DMS53 (cell line): ENCODE data around the gene COPS7B.

Experiments used
- DNase-seq: peaks from one replicate; lab custom pipeline; 2025; lab: John Stamatoyannopoulos, UW

COPS7B gene

GRCh38 chr2:231785822-231786176 lies 446 bp upstream of the COPS7B start:
- no peak for DNase-seq

DNA sequence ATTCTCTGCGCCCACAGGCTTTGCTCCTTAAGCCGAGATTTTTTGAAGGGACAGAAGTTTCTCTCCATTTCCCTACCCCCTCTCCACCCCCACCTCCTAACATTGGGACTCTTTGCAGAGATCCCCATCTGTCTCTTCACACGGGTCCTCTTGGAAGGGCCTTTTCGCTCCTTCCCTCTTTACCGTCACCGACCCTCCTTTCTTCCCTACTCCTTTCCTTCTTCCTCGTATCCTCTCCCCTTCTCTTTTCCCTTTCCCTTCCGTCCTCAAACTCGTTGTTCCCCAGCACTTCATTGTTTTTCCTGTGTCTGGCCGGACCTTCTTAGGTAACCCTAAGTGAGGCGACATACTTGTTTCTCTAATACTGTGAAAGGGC lies 660 bp downstream of the COPS7B start:
- no peak for DNase-seq

- DNase-seq = no peak
Observed at GRCh38 chr2:231791107-231791506, 4.9 kb downstream of the COPS7B start.

DNA sequence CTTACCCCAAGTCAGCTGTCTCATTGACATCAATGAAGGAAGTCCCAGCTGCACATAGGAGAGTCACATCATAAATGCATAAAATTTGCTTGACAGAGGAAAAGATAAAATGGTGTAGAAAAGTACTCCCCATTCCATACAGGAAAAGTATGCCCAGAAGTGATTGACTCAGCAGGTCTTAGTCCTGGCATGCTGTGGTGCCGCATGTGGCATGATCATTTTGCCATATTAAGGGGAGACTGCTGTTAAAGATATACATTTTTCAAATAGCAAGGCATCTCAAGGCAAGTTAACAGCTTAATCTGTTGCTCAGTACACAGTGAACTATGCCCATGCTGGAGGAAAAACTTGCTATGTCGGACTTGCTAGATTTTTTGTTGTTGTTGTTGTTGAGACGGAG lies 8.1 kb downstream of the COPS7B start:
- no peak for DNase-seq

GRCh38 chr2:231795525-231796327 lies 9.5 kb downstream of the COPS7B start:
- peak; percentile 84 for DNase-seq

DNA sequence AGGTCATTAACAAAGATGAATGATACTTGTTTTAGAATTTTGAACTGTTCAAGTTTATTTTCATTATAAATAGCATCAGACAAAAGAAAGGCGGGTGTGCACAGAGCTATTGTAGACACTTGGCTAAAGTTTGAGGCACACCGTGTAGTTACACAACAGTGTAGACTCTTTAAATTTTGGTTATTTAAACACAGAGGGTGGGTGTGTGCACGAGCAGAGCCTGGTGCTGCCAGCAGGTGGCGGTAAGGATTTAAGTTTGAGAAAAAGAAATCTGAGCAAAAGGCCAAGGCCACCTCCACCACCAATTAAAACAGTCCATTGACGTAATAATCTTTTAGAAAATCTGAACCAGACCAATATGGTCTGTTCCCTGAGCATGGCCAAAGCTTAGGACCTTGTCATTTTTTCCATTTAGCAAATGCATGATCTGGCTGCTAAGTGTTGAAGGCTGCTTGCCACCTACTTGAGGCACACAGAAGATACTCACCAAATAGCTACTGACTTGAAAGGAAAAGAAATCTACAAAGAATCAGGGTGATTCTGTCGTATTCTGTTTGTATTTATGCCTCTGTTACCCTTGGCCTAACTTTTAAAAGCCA lies 14.3 kb downstream of the COPS7B start:
- peak; percentile 51 for DNase-seq

DNA sequence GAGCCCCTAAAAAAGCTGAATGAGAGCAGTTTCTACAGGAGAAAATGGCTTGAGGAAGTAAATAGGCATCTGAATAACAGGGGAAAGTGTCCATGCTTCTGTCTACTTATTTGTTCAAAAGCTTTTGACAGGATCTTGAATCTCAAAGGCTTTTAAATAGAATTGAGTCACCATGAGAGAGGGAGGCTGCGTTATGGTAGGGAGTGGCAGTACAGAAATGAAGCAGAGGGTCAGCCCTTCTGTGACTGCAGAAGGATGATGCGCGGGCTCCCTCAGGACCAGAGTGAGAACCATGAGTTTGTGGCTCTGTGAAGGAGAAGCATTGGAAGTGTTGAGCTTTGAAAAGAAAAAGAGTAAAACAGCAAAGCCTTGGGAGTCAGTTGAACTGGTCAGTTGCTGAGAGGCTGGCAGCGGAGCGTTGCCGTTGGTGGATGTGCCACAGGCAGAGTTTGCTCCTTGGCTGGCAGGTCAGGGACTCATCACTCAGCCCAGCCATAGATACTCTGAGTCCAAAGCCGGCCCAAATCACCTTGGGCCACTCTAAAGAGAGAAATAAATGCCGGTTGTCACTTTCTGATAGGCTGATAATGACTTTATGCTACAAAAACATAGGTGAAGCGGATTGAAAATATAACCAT lies 17.4 kb downstream of the COPS7B start:
- DNase-seq = no peak

DNA sequence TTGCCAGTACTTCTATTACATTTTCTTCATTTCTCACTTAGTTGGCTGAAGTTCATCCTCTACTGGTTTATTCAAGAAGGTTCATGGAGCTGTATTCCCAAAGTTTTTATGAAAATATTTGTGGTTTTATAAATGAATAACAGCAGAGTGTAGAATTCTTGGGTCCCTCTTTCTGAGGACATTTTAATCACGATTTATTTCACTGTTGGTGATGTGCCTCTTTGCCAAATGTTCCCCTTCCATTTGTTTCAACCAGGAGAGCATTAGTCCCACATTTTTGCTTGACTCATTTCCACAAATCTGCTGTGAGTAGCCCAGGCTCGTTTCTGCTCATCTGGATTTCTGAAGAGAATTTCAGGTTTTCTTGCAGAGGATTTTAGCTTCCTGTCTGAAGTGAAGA lies 20.8 kb downstream of the COPS7B start:
- DNase-seq = no peak

GRCh38 chr2:231810905-231811304 lies 24.7 kb downstream of the COPS7B start:
- no peak for DNase-seq

- no peak for DNase-seq
Observed at GRCh38 chr2:231816327-231817026, 30.2 kb downstream of the COPS7B start.

- no peak for DNase-seq
Observed at GRCh38 chr2:231819447-231820042, 33.3 kb downstream of the COPS7B start.

DNA sequence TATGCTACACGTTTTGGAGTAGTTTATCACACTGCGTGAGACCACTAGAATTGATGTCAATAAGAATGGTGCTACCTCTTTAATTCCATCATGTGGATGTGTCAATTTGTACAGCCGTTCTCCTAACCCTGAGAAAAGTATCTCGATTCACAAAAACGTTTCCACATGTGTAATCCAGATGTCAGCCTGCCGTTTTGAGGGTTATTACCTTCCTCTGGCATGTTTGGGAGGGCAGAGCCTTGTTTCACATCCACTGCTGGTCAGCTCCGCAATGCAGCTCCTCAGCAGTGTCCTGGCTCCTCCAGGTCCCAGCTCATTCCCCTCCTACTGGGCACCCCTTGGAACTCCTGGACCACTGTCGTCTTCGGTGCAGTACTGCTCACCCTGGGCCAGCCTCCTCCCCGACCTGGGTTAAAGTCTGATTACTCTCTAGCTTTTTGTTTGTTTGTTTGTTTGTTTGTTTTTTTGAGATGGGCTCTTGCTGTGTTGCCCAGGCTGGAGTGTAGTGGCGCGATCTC lies 34.6 kb downstream of the COPS7B start:
- no peak for DNase-seq

DNA sequence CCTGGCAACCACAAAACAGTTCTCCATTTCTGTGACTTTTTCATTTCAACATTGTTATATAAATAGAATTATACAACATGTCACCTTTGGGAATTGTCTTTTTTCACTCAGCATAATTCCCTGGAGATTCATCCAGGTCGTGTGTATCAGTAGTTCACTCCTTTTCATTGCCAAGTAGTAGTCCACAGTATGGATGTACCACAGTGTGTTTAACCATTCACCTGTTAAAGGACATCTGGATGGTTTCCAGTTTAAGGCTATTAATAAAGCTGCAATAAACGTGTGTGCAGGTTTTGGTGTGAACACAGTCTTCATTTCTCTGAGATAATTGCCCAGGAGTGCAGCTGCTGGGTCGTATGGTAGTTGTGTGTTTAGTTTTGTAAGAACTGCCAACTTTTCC lies 35.7 kb downstream of the COPS7B start:
- no peak for DNase-seq

DNA sequence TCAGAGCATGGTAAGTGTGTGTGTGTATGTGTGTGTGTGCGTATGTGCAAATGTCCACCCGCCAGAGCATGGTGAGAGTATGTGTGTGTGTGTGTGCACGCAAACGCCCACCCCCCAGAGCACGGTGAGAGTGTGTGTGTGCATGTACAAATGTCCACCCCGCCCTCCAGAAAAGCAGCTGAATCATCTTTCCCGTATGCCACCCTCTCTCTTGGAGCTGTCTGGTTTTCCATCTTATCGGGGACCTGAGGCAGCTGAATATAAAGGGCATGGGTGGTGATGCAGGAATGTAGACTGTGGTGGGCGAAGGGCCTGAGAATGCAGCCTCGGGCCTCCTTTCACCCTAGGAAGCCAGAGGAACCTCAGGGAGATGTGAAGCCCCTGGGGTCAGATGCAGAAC lies 66.9 kb downstream of the COPS7B start:
- DNase-seq = no peak

DNA sequence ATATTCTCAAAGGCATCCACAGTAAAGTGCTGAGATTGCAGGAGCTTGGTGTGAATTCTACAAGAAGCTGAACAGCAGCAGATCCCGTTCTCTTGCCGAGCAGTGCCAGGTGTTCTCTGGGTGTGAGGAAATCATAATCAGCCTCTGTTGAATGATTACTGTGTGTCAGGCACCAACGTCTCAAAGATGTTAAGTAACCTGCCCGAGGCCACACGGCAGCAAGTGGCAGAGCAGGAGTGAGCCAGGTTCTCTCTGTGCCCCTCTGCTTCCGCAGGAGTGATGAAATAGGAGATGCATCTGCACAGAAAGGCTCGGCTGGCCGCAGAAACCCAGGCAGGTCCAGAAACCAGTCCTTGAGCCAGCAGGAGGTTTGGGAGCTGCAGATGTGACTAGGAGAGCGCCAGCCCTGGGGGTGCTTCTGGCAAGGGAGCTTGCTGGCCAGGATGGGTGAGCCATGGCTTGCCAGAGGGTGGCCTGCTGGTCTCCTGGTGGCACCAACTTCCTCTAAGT lies 68.4 kb downstream of the COPS7B start:
- no peak for DNase-seq

DNA sequence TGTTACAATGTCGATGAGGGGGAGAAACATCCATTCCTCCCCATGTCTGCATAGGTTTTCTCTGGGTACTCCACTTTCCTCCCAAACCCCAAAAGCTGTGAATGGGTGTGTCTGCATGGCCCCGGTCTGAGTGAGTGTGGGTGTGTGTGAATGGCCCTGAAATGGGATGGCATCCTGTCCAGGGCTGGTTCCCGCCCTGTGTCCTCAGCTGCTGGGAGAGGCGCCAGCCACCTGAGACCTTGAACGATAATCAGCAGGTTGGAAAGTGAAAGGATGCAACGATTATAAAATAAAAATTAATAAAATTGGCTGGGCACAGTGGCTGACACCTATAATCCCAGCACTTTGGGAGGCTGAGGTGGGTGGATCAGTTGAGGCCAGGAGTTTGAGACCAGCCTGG lies 70.7 kb downstream of the COPS7B start:
- no peak for DNase-seq
